Activated naive CD4-positive, alpha-beta T cell treated with anti-CD3 and anti-CD28 coated beads, Interleukin-2, amount 50 U/mL, for 16 hours (primary cell): ENCODE results near the gene OXTR.
"Not testable (repeated sequence)": the region's sequence is repeated elsewhere in the genome, so short reads cannot be mapped to it uniquely, and the experiment has no call there.

ENCODE experiments used
- DNase-seq: peaks from one replicate; pipeline ENCODE4 v3.0.0-alpha.2; 2020

The OXTR gene

GRCh38 chr3:8739757-8740504 lies 29.5 kb downstream of the OXTR start:
- DNase-seq = no peak

GRCh38 chr3:8738639-8739038 lies 30.8 kb downstream of the OXTR start:
- no peak for DNase-seq

- DNase-seq = no peak
Measured at GRCh38 chr3:8737823-8738222, 31.6 kb downstream of the OXTR start.

GRCh38 chr3:8737301-8737700 lies 32.1 kb downstream of the OXTR start:
- DNase-seq = no peak

- DNase-seq = no peak
Measured at GRCh38 chr3:8736436-8736835, 33.0 kb downstream of the OXTR start.

GRCh38 chr3:8734908-8735307 lies 34.5 kb downstream of the OXTR start:
- DNase-seq = no peak

GRCh38 chr3:8734137-8734878 lies 35.1 kb downstream of the OXTR start:
- DNase-seq = no peak

- no peak for DNase-seq
Measured at GRCh38 chr3:8733332-8734094, 35.9 kb downstream of the OXTR start, which contains the start of gene CAV3. Gene CAV3, plus strand, starts transcription at chr3:8733802. Its CDS starts 75 bp downstream, at chr3:8733877.

GRCh38 chr3:8732413-8732812 lies 37.0 kb downstream of the OXTR start:
- no peak for DNase-seq

- DNase-seq = no peak
Measured at GRCh38 chr3:8730656-8731055, 38.8 kb downstream of the OXTR start.

- DNase-seq = no peak
Measured at GRCh38 chr3:8729479-8729878, 39.9 kb downstream of the OXTR start.

GRCh38 chr3:8727605-8728512 lies 41.6 kb downstream of the OXTR start:
- no peak for DNase-seq

- DNase-seq = no peak
Measured at GRCh38 chr3:8724108-8724752, 45.2 kb downstream of the OXTR start.

- no peak for DNase-seq
Measured at GRCh38 chr3:8723612-8724011, 45.8 kb downstream of the OXTR start.

- DNase-seq = no peak
Measured at GRCh38 chr3:8722808-8723207, 46.6 kb downstream of the OXTR start.

GRCh38 chr3:8715757-8716156 lies 53.7 kb downstream of the OXTR start:
- DNase-seq = not testable (repeated sequence)

GRCh38 chr3:8713901-8714759 lies 55.3 kb downstream of the OXTR start:
- DNase-seq = no peak

- DNase-seq = no peak
Measured at GRCh38 chr3:8712908-8713255, 56.5 kb downstream of the OXTR start.

GRCh38 chr3:8712045-8712907 lies 57.1 kb downstream of the OXTR start:
- no peak for DNase-seq
